CD14-positive monocyte (primary cell): ENCODE results near the gene CARMIL1. TPM values are rescaled to one million over a fixed set of nuclear protein-coding genes. Genes with fewer than 3 reads are reported as not detected.
"Not testable (repeated sequence)": the region's sequence is repeated elsewhere in the genome, so short reads cannot be mapped to it uniquely, and the experiment has no call there.

Source experiments
- DNase-seq, 3 donors: peaks; one replicate each; pipeline ENCODE4 v3.0.0-alpha.2; 2011 to 2022
- H2AFZ ChIP-seq: 2 replicates; pipeline ENCODE4 v1.6.0; 2012; ENCODE audit warnings: mild to moderate bottlenecking, low read depth, low read length, inconsistent platforms; ENCODE audit not compliant: insufficient read depth, poor library complexity, severe bottlenecking
- H3K27ac ChIP-seq, 2 donors: 1 replicate in 1 of 2; 2 replicates in 1 of 2; pipeline ENCODE4 v1.5.1; 2012 to 2013; ENCODE audit warnings: low read length in 2 of 2, control low read depth in 1 of 2, inconsistent platforms in 1 of 2, low read depth in 1 of 2, mild to moderate bottlenecking in 1 of 2
- H3K27me3 ChIP-seq, 2 donors: one replicate each; pipeline versions ENCODE4 v1.6.0 to v1.6.1; 2011 to 2013; ENCODE audit warnings: low read length in 2 of 2; ENCODE audit not compliant: control insufficient read depth in 2 of 2, insufficient read depth in 2 of 2
- H3K36me3 ChIP-seq, 2 donors: replicated peaks in 1 of 2; 1 replicate in 1 of 2; 2 replicates in 1 of 2; pipeline versions ENCODE4 v1.5.1 to v1.6.1; 2012 to 2013; ENCODE audit warnings: low read length in 2 of 2, control low read depth in 1 of 2, inconsistent platforms in 1 of 2, mild to moderate bottlenecking in 1 of 2; ENCODE audit not compliant: insufficient read depth in 2 of 2, control insufficient read depth in 1 of 2
- H3K4me1 ChIP-seq, 2 donors: 1 replicate in 1 of 2; 2 replicates in 1 of 2; pipeline versions ENCODE4 v1.5.1 to v1.6.1; 2012 to 2013; ENCODE audit warnings: low read length in 2 of 2, control low read depth in 1 of 2, inconsistent platforms in 1 of 2, mild to moderate bottlenecking in 1 of 2, moderate library complexity in 1 of 2; ENCODE audit not compliant: insufficient read depth in 2 of 2, control insufficient read depth in 1 of 2
- H3K4me2 ChIP-seq: replicated peaks from 2 replicates; pipeline ENCODE3; 2012; ENCODE audit warnings: low read length, moderate library complexity, mild to moderate bottlenecking; ENCODE audit not compliant: poor library complexity, severe bottlenecking; ENCODE audit errors: extremely low read depth
- H3K4me3 ChIP-seq, 3 experiments: fragments of 200-600 bp in 1 of 3; sonication (generic) in 1 of 3; replicated peaks in 1 of 3; 1 replicate in 2 of 3; 2 replicates in 1 of 3; pipeline ENCODE4 v1.5.1; 2011 to 2013; ENCODE audit warnings: low read length in 3 of 3, mild to moderate bottlenecking in 3 of 3, control low read depth in 2 of 3, low read depth in 2 of 3, inconsistent platforms in 1 of 3, moderate library complexity in 1 of 3
- H3K79me2 ChIP-seq: 2 replicates; pipeline ENCODE4 v1.6.0; 2012; ENCODE audit warnings: mild to moderate bottlenecking, control low read depth, inconsistent platforms, low read length, moderate library complexity; ENCODE audit not compliant: insufficient read depth
- H3K9ac ChIP-seq: 2 replicates; pipeline ENCODE4 v1.6.0; 2017; ENCODE audit warnings: low read length, mild to moderate bottlenecking; ENCODE audit not compliant: insufficient read depth, poor library complexity, severe bottlenecking
- H3K9me3 ChIP-seq, 2 donors: replicated peaks in 1 of 2; 1 replicate in 1 of 2; 2 replicates in 1 of 2; pipeline versions ENCODE4 v1.5.1 to v1.6.1; 2012 to 2013; ENCODE audit warnings: low read length in 2 of 2, control low read depth in 1 of 2; ENCODE audit not compliant: control insufficient read depth in 1 of 2, insufficient read depth in 1 of 2
- H4K20me1 ChIP-seq: 2 replicates; pipeline ENCODE4 v1.6.0; 2012; ENCODE audit warnings: mild to moderate bottlenecking, low read length, control low read depth, moderate library complexity; ENCODE audit not compliant: insufficient read depth
- H3K27ac Mint-ChIP-seq, 7 donors: one replicate each; pipeline ENCODE4 v1.8.0; 2020; ENCODE audit warnings: mild to moderate bottlenecking in 7 of 7, mixed read lengths in 7 of 7, moderate library complexity in 6 of 7, inconsistent platforms in 2 of 7
- H3K27me3 Mint-ChIP-seq, 3 donors: one replicate each; pipeline ENCODE4 v1.8.0; 2021 to 2022; ENCODE audit warnings: low read depth in 3 of 3, mild to moderate bottlenecking in 3 of 3, mixed read lengths in 3 of 3, moderate library complexity in 3 of 3, inconsistent platforms in 1 of 3
- H3K36me3 Mint-ChIP-seq, 2 donors: one replicate each; pipeline ENCODE4 v1.8.0; 2020; ENCODE audit warnings: mixed read lengths in 2 of 2, inconsistent platforms in 1 of 2, mild to moderate bottlenecking in 1 of 2
- H3K4me1 Mint-ChIP-seq: one replicate; pipeline ENCODE4 v1.8.0; 2020; ENCODE audit warnings: mild to moderate bottlenecking, mixed read lengths
- H3K4me3 Mint-ChIP-seq, 2 donors: one replicate each; pipeline ENCODE4 v1.8.0; 2020; ENCODE audit warnings: mild to moderate bottlenecking in 2 of 2, mixed read lengths in 2 of 2, moderate library complexity in 1 of 2
- H3K9me3 Mint-ChIP-seq, 7 donors: one replicate each; pipeline ENCODE4 v1.8.0; 2020 to 2022; ENCODE audit warnings: mixed read lengths in 7 of 7, mild to moderate bottlenecking in 6 of 7, moderate library complexity in 6 of 7, inconsistent platforms in 2 of 7
- CTCF ChIP-seq: fragments of 200-600 bp; IDR thresholded peaks from one replicate; pipeline ENCODE4 v1.8.0; 2022; ENCODE audit warnings: antibody characterized with exemption, mild to moderate bottlenecking
- WGBS: methylation state at CpG from one replicate; pipeline ENCODE4 v1.1.5; 2013; ENCODE audit warnings: missing lambda C conversion rate; ENCODE audit not compliant: insufficient coverage; 5-methylcytosine and 5-hydroxymethylcytosine counted together
- intact Hi-C, 2 donors: fragments of 100-400 bp; cut with micrococcal nuclease; formaldehyde crosslinking; loops; one replicate each; pipeline versions ENCODE4 v1.15.0 to v1.15.1; 2023
- polyA plus RNA-seq, 3 donors: library from polyadenylated mRNA; depleted of rRNA in 1 of 3; unstranded in 2 of 3; stranded (reverse) in 1 of 3; fragments of 300-500 nt in 2 of 3; fragments of >200 nt in 1 of 3; fragmentation: Illumina TruSeq in 2 of 3; gene quantifications; 1 replicate in 2 of 3; 2 replicates in 1 of 3; pipeline ENCODE4 v1.2.3, GENCODE V29; 2012 to 2021

The CARMIL1 gene
- polyA plus RNA-seq, 3 donors = 0.30 to 0.49 (median 0.41) TPM

GRCh38 chr6:25583906-25584305, 304.7 kb downstream of the CARMIL1 start:
- H3K9me3 ChIP-seq = no peaks in the 10 kb centered on the region

GRCh38 chr6:25585225-25585624, 306.1 kb downstream of the CARMIL1 start:
- Histone ChIP-seq H3K4me1 (no peaks in the 10 kb centered on the region), H3K9ac (no peak overlapping the region), H3K79me2 (no peaks in the 10 kb centered on the region), H3K27me3 (no peaks in the 10 kb centered on the region), H3K27ac (no peak overlapping the region), H3K4me2 (no peak overlapping the region), H3K36me3 (no peaks in the 10 kb centered on the region), H3K4me3 (no peak overlapping the region), H3K9me3 (no peaks in the 10 kb centered on the region), H4K20me1 (no peaks in the 10 kb centered on the region), H2AFZ (no peak overlapping the region)
- no peaks in the 10 kb centered on the region for H3K36me3 Mint-ChIP-seq
- H3K27ac Mint-ChIP-seq = no peak overlapping the region
- H3K9me3 Mint-ChIP-seq = peaks cover 0 to 6% (median 2%) of the 10 kb centered on the region in 7 donors
- no peak for TF ChIP-seq CTCF
- intact Hi-C loops = no loop called here
- DNase-seq = no peak
- no peaks in the 10 kb centered on the region for H3K27me3 Mint-ChIP-seq
- no peak overlapping the region for H3K4me3 Mint-ChIP-seq
- H3K4me1 Mint-ChIP-seq = no peaks in the 10 kb centered on the region
- 90% methylated on average over 2 of the region's 4 CpGs for WGBS

More at GRCh38 chr6:25583906-25584305, 304.7 kb downstream of the CARMIL1 start:
- H4K20me1 ChIP-seq = no peaks in the 10 kb centered on the region
- H3K9ac ChIP-seq = no peak overlapping the region
- peaks cover 0 to 6% (median 2%) of the 10 kb centered on the region in 7 donors for H3K9me3 Mint-ChIP-seq
- intact Hi-C loops = no loop called here
- no peak overlapping the region for H3K27ac ChIP-seq
- H3K36me3 ChIP-seq = no peaks in the 10 kb centered on the region
- TF ChIP-seq CTCF = no peak
- no peak overlapping the region for H3K4me3 Mint-ChIP-seq
- no peak overlapping the region for H3K4me3 ChIP-seq
- H2AFZ ChIP-seq = no peak overlapping the region
- H3K27me3 ChIP-seq = no peaks in the 10 kb centered on the region
- no peak for DNase-seq
- H3K4me1 ChIP-seq = no peaks in the 10 kb centered on the region
- H3K4me2 ChIP-seq = no peak overlapping the region
- H3K36me3 Mint-ChIP-seq = no peaks in the 10 kb centered on the region
- no peaks in the 10 kb centered on the region for H3K27me3 Mint-ChIP-seq
- no CpG with 5 or more reads among the region's 3 CpGs for WGBS
- no peaks in the 10 kb centered on the region for H3K79me2 ChIP-seq
- no peak overlapping the region for H3K27ac Mint-ChIP-seq
- H3K4me1 Mint-ChIP-seq = peaks cover 2% of the 10 kb centered on the region

DNA sequence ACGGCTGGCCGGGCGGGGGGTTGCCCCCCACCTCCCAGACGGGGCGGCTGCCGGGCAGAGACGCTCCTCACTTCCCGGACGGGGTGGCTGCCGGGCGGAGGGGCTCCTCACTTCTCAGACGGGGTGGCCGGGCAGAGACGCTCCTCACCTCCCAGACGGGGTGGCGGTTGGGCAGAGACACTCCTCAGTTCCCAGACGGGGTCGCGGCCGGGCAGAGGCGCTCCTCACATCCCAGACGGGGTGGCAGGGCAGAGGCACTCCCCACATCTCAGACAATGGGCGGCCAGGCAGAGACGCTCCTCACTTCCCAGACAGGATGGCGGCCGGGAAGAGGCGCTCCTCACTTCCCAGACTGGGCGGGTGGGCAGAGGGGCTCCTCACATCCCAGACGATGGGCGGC, 306.9 kb downstream of the CARMIL1 start:
- H3K9ac ChIP-seq, H3K4me3 ChIP-seq, H3K27ac Mint-ChIP-seq, H3K4me2 ChIP-seq, intact Hi-C loops, H3K9me3 ChIP-seq, H3K27me3 ChIP-seq, H3K4me1 Mint-ChIP-seq, H3K36me3 ChIP-seq, H3K9me3 Mint-ChIP-seq, H3K36me3 Mint-ChIP-seq, DNase-seq, H3K27me3 Mint-ChIP-seq, H3K27ac ChIP-seq, H3K4me3 Mint-ChIP-seq, H3K79me2 ChIP-seq, H4K20me1 ChIP-seq, H2AFZ ChIP-seq, H3K4me1 ChIP-seq: not testable (repeated sequence)
- no CpG with 5 or more reads among the region's 30 CpGs for WGBS
